ENCODE measurements around the gene INS.

DNA sequence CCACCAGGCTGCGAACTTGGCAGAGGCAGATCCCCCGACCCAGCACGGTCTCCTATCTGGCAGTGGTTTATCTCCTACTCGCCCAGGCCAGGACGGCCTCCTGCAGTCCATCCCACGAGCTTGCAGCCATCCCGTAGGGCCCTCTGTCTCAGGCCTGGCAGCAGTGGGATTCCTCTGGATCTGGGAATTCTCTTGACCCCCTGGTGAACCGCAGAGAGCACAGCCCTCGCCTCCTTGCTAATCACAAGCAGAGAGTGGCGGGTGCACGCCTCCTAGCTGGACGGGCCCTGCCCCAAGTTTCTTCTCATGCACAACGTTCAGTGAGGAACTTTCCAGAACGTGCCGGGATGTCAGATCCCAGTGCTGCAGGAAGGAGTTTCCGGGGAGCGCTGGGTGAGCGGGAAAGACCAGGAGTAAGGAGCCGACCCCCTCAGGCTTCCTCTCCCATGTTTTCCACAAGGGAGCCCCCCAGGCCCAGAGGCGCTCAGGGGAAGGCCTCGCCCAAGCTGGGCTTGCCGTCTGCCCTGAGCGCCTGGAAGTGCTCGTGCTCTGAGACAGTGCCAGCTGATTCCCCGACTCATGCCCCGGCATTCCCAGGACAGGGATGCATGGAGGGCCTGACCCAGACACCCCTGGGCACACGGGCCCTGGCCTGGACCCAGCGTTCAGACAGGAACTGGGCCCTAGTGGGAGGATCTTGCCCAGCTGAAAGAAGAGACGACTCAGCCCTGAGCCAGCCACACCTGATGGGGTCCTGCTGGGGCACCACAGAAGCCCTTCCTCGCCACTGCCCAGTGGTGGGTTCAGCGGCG lies 46.4 kb downstream of the INS start:
- TF ChIP-seq, protein P1, sequence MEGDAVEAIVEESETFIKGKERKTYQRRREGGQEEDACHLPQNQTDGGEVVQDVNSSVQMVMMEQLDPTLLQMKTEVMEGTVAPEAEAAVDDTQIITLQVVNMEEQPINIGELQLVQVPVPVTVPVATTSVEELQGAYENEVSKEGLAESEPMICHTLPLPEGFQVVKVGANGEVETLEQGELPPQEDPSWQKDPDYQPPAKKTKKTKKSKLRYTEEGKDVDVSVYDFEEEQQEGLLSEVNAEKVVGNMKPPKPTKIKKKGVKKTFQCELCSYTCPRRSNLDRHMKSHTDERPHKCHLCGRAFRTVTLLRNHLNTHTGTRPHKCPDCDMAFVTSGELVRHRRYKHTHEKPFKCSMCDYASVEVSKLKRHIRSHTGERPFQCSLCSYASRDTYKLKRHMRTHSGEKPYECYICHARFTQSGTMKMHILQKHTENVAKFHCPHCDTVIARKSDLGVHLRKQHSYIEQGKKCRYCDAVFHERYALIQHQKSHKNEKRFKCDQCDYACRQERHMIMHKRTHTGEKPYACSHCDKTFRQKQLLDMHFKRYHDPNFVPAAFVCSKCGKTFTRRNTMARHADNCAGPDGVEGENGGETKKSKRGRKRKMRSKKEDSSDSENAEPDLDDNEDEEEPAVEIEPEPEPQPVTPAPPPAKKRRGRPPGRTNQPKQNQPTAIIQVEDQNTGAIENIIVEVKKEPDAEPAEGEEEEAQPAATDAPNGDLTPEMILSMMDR (IDR thresholded peaks at IDR 0.05) = no peak
- TF ChIP-seq POLR2A (IDR thresholded peaks at IDR 0.05) = no peak
- no peak for TF ChIP-seq POLR2AphosphoS5 (IDR thresholded peaks at IDR 0.05)
- TF ChIP-seq EP300 (IDR thresholded peaks at IDR 0.05; ENCODE audit: low read depth) = no peak

Measured in transverse colon (tissue), 4 donors.